GM12878 (cell line): ENCODE measurements around the gene TCEANC2. TPM values are rescaled to one million over a fixed set of nuclear protein-coding genes. Genes with fewer than 3 reads are reported as not detected.

Source experiments
- ATAC-seq: fragments of 200-7000 bp; cut with Tn5 transposase; 3 replicates; pipeline ENCODE4 v1.9.1; 2020; ENCODE audit warnings: mild to moderate bottlenecking, moderate library complexity
- BruUV-seq: library from RNA; stranded (reverse); fragments of 400-500 nt; replicated peaks from 2 replicates; lab custom pipeline; 2021; lab: Mats Ljungman, UMichigan
- CTCF ChIA-PET: fragments of 300-600 bp; sonication (Branson Sonifier 250); formaldehyde crosslinking; extraction: SDS; loops from one replicate; lab custom pipeline; 2021; ENCODE audit warnings: inconsistent platforms; lab: Yijun Ruan, JAX
- POLR2A ChIA-PET: fragments of 350-600 bp; formaldehyde crosslinking; extraction: SDS; loops from one replicate; lab custom pipeline; 2021; ENCODE audit warnings: inconsistent platforms; lab: Charles Lee
- RAD21 ChIA-PET: fragments of 300-600 bp; sonication (Branson Sonifier 250); formaldehyde crosslinking; loops from one replicate; lab custom pipeline; 2023; ENCODE audit warnings: antibody characterized with exemption; ENCODE audit not compliant: unreplicated experiment; lab: Charles Lee
- SMC1A ChIA-PET: fragments of 300-600 bp; sonication (Branson Sonifier 250); formaldehyde crosslinking; loops from one replicate; lab custom pipeline; 2023; ENCODE audit not compliant: unreplicated experiment, uncharacterized antibody; lab: Charles Lee
- DNase-seq: peaks from one replicate; pipeline ENCODE4 v3.0.0-alpha.2; 2011; ENCODE audit warnings: low read depth, low spot score
- FAIRE-seq: peaks from 3 replicates; lab custom pipeline; 2011; peaks lifted over from hg19 to GRCh38; lab: Jason Lieb, UNC
- H2AFZ ChIP-seq: 2 replicates; pipeline ENCODE4 v1.6.0; 2011; ENCODE audit warnings: low read depth, low read length, control low read depth; ENCODE audit not compliant: control insufficient read depth
- H3K27ac ChIP-seq: 2 replicates; pipeline ENCODE4 v1.5.1; 2011; ENCODE audit warnings: control low read depth; ENCODE audit not compliant: control insufficient read depth, insufficient read depth
- H3K27me3 ChIP-seq, 2 experiments: replicated peaks in 1 of 2; 2 replicates each; pipeline versions ENCODE4 v1.6.0 to v1.6.1; 2011; ENCODE audit warnings: low read length in 1 of 2; ENCODE audit not compliant: control insufficient read depth in 2 of 2, insufficient read depth in 2 of 2
- H3K36me3 ChIP-seq, 2 experiments: 2 replicates each; pipeline ENCODE4 v1.5.1; 2011; ENCODE audit warnings: low read length in 1 of 2; ENCODE audit not compliant: control insufficient read depth in 2 of 2, insufficient read depth in 2 of 2
- H3K4me1 ChIP-seq: 2 replicates; pipeline ENCODE4 v1.6.1; 2011; ENCODE audit warnings: mild to moderate bottlenecking, low read length, moderate library complexity, mixed read lengths; ENCODE audit not compliant: control insufficient read depth, insufficient read depth
- H3K4me2 ChIP-seq: 2 replicates; pipeline ENCODE4 v1.6.0; 2011; ENCODE audit warnings: control low read depth; ENCODE audit not compliant: control insufficient read depth, insufficient read depth
- H3K4me3 ChIP-seq: fragments of 200-600 bp; sonication (generic); 2 replicates; pipeline ENCODE4 v1.5.1; 2016
- H3K79me2 ChIP-seq: 2 replicates; pipeline ENCODE4 v1.6.0; 2011; ENCODE audit warnings: low read length; ENCODE audit not compliant: control insufficient read depth, insufficient read depth
- H3K9ac ChIP-seq: 2 replicates; pipeline ENCODE4 v1.8.0; 2011; ENCODE audit warnings: low read length, control low read depth, mixed read lengths; ENCODE audit not compliant: control insufficient read depth, insufficient read depth
- H3K9me3 ChIP-seq: replicated peaks from 3 replicates; pipeline ENCODE4 v1.5.1; 2011; ENCODE audit warnings: mild to moderate bottlenecking, low read length; ENCODE audit not compliant: control insufficient read depth, insufficient read depth
- H4K20me1 ChIP-seq: 2 replicates; pipeline ENCODE4 v1.6.0; 2011; ENCODE audit not compliant: control insufficient read depth, insufficient read depth
- BCL11A ChIP-seq: IDR thresholded peaks from 2 replicates; pipeline ENCODE4 v1.6.1; 2011; ENCODE audit warnings: low read depth, low read length
- BRCA1 ChIP-seq: IDR thresholded peaks from 2 replicates; pipeline ENCODE4 v1.6.1; 2011; ENCODE audit warnings: low read depth, low read length, improper control_type of control experiment
- CHD4 ChIP-seq: fragments of 200-600 bp; sonication (generic); IDR thresholded peaks from 2 replicates; pipeline ENCODE4 v1.6.1; 2016; ENCODE audit warnings: mild to moderate bottlenecking
- CUX1 ChIP-seq: IDR thresholded peaks from 2 replicates; pipeline ENCODE4 v1.6.1; 2012; ENCODE audit warnings: improper control_type of control experiment, low read depth, low read length; ENCODE audit not compliant: insufficient replicate concordance
- EGR1 ChIP-seq, 2 experiments: IDR thresholded peaks; 1 replicate in 1 of 2; 2 replicates in 1 of 2; pipeline ENCODE4 v1.6.1; 2011 to 2012; ENCODE audit warnings: low read depth in 2 of 2, low read length in 2 of 2, borderline replicate concordance in 1 of 2, mild to moderate bottlenecking in 1 of 2, moderate library complexity in 1 of 2
- ETV6 ChIP-seq, 2 experiments: fragments of 450-650 bp in 1 of 2; IDR thresholded peaks in 1 of 2; conservative IDR thresholded peaks in 1 of 2; 2 replicates each; pipeline ENCODE4 v1.6.1; 2014; ENCODE audit warnings: antibody characterized with exemption in 1 of 2, borderline replicate concordance in 1 of 2, low read depth in 1 of 2, mild to moderate bottlenecking in 1 of 2, moderate library complexity in 1 of 2
- GABPA ChIP-seq: IDR thresholded peaks from 2 replicates; pipeline ENCODE4 v1.6.1; 2014; ENCODE audit warnings: antibody characterized with exemption, low read depth, mild to moderate bottlenecking, inconsistent platforms
- HDAC6 ChIP-seq: fragments of 200-600 bp; sonication (generic); IDR thresholded peaks from one replicate; pipeline ENCODE4 v1.8.0; 2017; ENCODE audit warnings: antibody characterized with exemption; ENCODE audit not compliant: unreplicated experiment
- HSF1 ChIP-seq: fragments of 150-350 bp; IDR thresholded peaks from 2 replicates; pipeline ENCODE4 v1.6.1; 2014; ENCODE audit warnings: mild to moderate bottlenecking, low read depth, low read length
- IRF4 ChIP-seq: IDR thresholded peaks from 2 replicates; pipeline ENCODE4 v1.6.1; 2011; ENCODE audit warnings: low read depth, low read length
- KLF5 ChIP-seq: fragments of 450-650 bp; IDR thresholded peaks from 2 replicates; pipeline ENCODE4 v1.6.1; 2014; ENCODE audit warnings: mild to moderate bottlenecking; ENCODE audit not compliant: partially characterized antibody
- NBN ChIP-seq: fragments of 450-650 bp; IDR thresholded peaks from 2 replicates; pipeline ENCODE4 v1.6.1; 2016
- NR2C1 ChIP-seq: fragments of 450-650 bp; IDR thresholded peaks from 2 replicates; pipeline ENCODE4 v1.6.1; 2017; ENCODE audit warnings: antibody characterized with exemption, mild to moderate bottlenecking, moderate library complexity
- PAX8 ChIP-seq: fragments of 450-650 bp; IDR thresholded peaks from 2 replicates; pipeline ENCODE4 v1.6.1; 2017; ENCODE audit warnings: mild to moderate bottlenecking, moderate library complexity
- SMAD1 ChIP-seq: fragments of 450-650 bp; IDR thresholded peaks from 2 replicates; pipeline ENCODE4 v1.6.1; 2018; ENCODE audit warnings: mild to moderate bottlenecking, low read depth; ENCODE audit not compliant: partially characterized antibody
- WRNIP1 ChIP-seq: IDR thresholded peaks from 2 replicates; pipeline ENCODE4 v1.6.1; 2011; ENCODE audit warnings: low read depth, low read length, improper control_type of control experiment, borderline replicate concordance
- ZNF274 ChIP-seq: IDR thresholded peaks from one replicate; pipeline ENCODE4 v1.8.0; 2011; ENCODE audit not compliant: insufficient read length, insufficient read depth
- WGBS: methylation state at CpG from one replicate; pipeline ENCODE4 v1.1.6; 2016; ENCODE audit warnings: low lambda C conversion rate; ENCODE audit not compliant: insufficient replicate concordance, insufficient coverage; ENCODE audit errors: missing lambda C conversion rate; 5-methylcytosine and 5-hydroxymethylcytosine counted together
- in situ Hi-C: fragments of 300-500 bp; cut with MboI; formaldehyde crosslinking; loops from 9 replicates; pipeline ENCODE4 v1.14.3; 2018; ENCODE audit warnings: mixed read lengths
- intact Hi-C: fragments of 100-400 bp; cut with micrococcal nuclease; formaldehyde crosslinking; loops from one replicate; pipeline ENCODE4 v1.14.2; 2022; ENCODE audit not compliant: unreplicated experiment
- polyA plus RNA-seq, 11 experiments: library from polyadenylated mRNA; depleted of rRNA in 4 of 11; unstranded in 6 of 11; stranded (reverse) in 5 of 11; fragments of >200 nt; fragmentation: Nextera tagmentation in 4 of 11; fragmentation: Illumina TruSeq in 1 of 11; extraction: Ambion mirVana in 4 of 11; extraction: Trizol in 1 of 11; gene quantifications; 1 replicate in 1 of 11; 2 replicates in 10 of 11; pipeline versions ENCODE4 v1.2.1 to v1.2.3, GENCODE V29; 2011 to 2016; ENCODE audit warnings: inconsistent platforms in 2 of 11, missing spikeins in 2 of 11, low read depth in 1 of 11
- total RNA-seq, 4 experiments: library from RNA; depleted of rRNA in 3 of 4; stranded (reverse); fragments of >200 nt in 3 of 4; fragmentation: Illumina TruSeq in 1 of 4; extraction: Trizol in 1 of 4; gene quantifications; 2 replicates each; pipeline versions ENCODE4 v1.2.1 to v1.2.3, GENCODE V29; 2013 to 2021

Gene TCEANC2
- total and polyA plus RNA-seq, 10 of the 15 experiments (the other 5 are each of a cell fraction or from before 2014, with no cell fraction given) = 4.4 to 13.2 (median 6.4) TPM

- FAIRE-seq (no peak), DNase-seq (no peak), ATAC-seq (no peak)
- ChIA-PET SMC1A (interaction anchor here (0.6 kb wide), 1 partner anchor 203 kb away, joined by 3 read pairs; no protein-coding TSS in a partner anchor), POLR2A (no interaction called here), CTCF (interaction anchor here (1.5 kb wide), 1 partner anchor 147 kb away, joined by 6 read pairs; no protein-coding TSS in a partner anchor), RAD21 (no interaction called here)
- in situ Hi-C loops (no loop called here), intact Hi-C loops (no loop called here)
- Histone ChIP-seq H3K9me3 (no peaks in the 10 kb centered on the region; the same call in 2 of the 3 replicates), H2AFZ (no peak overlapping the region), H3K79me2 (no peaks in the 10 kb centered on the region), H3K4me2 (no peak overlapping the region), H3K4me1 (no peaks in the 10 kb centered on the region), H3K36me3 (no peaks in the 10 kb centered on the region), H3K4me3 (no peak overlapping the region), H3K27ac (no peak overlapping the region), H3K9ac (no peak overlapping the region), H3K27me3 (no peaks in the 10 kb centered on the region; a peak in 1 of 4 replicates), H4K20me1 (no peaks in the 10 kb centered on the region)
- BruUV-seq = no TSS peak
- WGBS = 37% methylated on average over 4 of the region's 4 CpGs
- TF ChIP-seq BCL11A (no peak), WRNIP1 (no peak), KLF5 (no peak), PAX8 (no peak), EGR1 (IDR thresholded peaks at IDR 0.05; ENCODE audit: borderline replicate concordance in 1 of 2, low read depth in 2 of 2, low read length in 2 of 2) (no peak), BRCA1 (no peak), CHD4 (no peak), GABPA (no peak), ZNF274 (no peak), HDAC6 (no peak), NR2C1 (no peak), ETV6 (conservative IDR thresholded peaks at IDR 0.05 in 1 of 2, IDR thresholded peaks at IDR 0.05 in 1 of 2; ENCODE audit: borderline replicate concordance in 1 of 2, low read depth in 1 of 2) (no peak), IRF4 (no peak), NBN (no peak), HSF1 (no peak), CUX1 (no peak), SMAD1 (no peak)
Measured at GRCh38 chr1:54007613-54008012, 45.8 kb upstream of the TCEANC2 start.
